Measurements from ENCODE around the gene PPIF.

PPIF gene

DNA sequence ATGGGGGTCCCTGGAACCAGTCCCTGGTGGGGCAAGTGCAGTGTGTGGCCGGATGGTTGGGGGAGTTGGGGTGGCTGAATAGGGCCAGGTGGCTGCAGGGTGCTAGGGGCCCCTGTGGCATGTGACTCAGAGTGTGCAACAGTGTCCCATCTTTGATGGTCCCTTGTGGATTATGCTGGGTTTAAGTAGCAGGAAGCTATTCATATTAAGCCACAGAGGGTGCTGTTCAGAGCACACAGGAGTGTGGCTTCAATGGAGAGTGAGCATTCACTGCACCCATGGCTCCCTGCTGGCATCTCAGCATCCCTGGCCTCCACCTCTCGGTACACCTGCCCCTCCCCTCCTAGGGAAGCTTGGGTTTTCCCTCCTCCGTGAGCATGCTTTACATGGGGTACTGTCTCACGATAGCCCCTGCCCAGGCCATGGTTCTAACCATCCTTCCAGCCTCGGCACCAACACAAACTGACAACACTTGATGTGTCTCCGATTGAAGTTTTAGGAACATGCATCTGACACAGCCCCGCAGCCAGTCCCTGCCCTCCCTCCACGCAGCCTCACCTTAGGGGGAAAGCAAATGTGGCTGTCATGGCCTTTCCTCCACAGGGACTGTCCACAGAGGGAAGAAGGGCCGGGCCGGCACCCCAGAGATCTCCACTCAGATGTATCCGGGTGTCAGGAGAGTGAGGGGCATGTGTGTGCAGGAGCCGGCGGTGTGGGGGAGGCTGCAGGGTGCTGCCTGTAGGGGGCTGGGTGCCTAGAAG, 30.4 kb upstream of the PPIF start:
- peaks cover 59% of the 10 kb centered on the region for H3K4me1 ChIP-seq (ENCODE audit: control insufficient read depth, insufficient read depth, low read length)
- no peak overlapping the region for H3K9ac ChIP-seq (ENCODE audit: low read length)
- H3K9me3 ChIP-seq (ENCODE audit: control insufficient read depth, low read length), result no peaks in the 10 kb centered on the region
- no peak overlapping the region for H3K4me3 ChIP-seq (ENCODE audit: low read length)
- H3K27me3 ChIP-seq (ENCODE audit: control insufficient read depth, insufficient read depth, low read length), result no peaks in the 10 kb centered on the region
- peaks cover 6% of the 10 kb centered on the region for H3K36me3 ChIP-seq (ENCODE audit: control insufficient read depth, insufficient read depth, low read length)

DNA sequence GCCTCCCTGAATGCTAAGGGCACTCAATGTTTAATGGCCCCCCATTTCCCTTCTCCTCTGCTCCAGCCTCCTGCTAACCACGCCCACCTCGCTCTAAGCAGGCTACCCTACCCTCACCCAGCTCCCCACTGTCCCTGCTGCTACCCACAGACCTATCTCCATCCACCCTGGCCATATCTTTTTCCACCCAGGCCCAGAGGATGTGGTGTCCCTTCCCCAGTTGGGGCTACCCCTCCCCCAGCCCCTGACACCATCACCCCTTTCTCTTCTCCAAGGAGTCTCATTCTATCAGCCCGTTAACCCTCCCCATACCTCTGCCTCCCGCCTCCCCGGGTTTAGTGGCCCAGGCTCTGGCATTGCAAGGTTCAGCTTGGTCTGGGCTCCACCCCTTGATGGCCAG, 28.9 kb upstream of the PPIF start:
- H3K9me3 ChIP-seq (ENCODE audit: control insufficient read depth, low read length), result no peaks in the 10 kb centered on the region
- H3K4me1 ChIP-seq (ENCODE audit: control insufficient read depth, insufficient read depth, low read length), result peaks cover 46% of the 10 kb centered on the region
- H3K36me3 ChIP-seq (ENCODE audit: control insufficient read depth, insufficient read depth, low read length), result peaks cover 6% of the 10 kb centered on the region
- no peaks in the 10 kb centered on the region for H3K27me3 ChIP-seq (ENCODE audit: control insufficient read depth, insufficient read depth, low read length)
- H3K9ac ChIP-seq (ENCODE audit: low read length), result no peak overlapping the region
- no peak overlapping the region for H3K4me3 ChIP-seq (ENCODE audit: low read length)

DNA sequence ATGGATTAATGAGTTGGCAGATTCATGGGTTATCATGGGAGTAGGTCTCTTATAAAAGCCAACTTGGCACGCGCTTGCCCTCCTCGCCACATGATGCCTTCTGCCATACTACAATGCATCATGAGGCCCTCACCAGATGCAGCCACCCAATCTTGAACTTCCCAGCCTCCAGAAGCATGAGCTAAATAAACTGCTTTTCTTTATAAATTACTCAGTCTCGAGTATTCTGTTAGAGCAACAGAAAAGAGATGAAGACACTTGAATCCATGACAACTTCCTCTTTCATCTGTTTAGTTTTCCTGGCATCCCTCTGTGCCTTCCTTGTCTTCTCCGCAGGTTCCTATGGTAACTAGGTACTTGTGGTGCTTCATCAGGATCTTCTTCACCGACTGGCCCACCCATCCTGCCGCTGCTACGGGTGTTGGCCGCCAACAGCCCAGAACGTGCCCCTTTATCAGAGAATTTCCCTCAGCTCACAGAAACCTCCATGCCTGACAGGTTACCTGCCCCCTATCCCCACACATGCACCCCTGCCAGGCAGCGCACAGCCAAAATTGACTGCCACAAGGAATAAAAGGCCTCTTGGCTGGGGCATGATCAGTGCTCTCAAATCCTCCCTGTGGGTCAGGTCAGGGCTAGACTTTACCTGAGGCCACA, 28.0 kb upstream of the PPIF start:
- H3K9me3 ChIP-seq (ENCODE audit: control insufficient read depth, low read length), result no peaks in the 10 kb centered on the region
- H3K27me3 ChIP-seq (ENCODE audit: control insufficient read depth, insufficient read depth, low read length), result no peaks in the 10 kb centered on the region
- H3K4me3 ChIP-seq (ENCODE audit: low read length), result no peak overlapping the region
- peaks cover 37% of the 10 kb centered on the region for H3K4me1 ChIP-seq (ENCODE audit: control insufficient read depth, insufficient read depth, low read length)
- no peaks in the 10 kb centered on the region for H3K36me3 ChIP-seq (ENCODE audit: control insufficient read depth, insufficient read depth, low read length)
- H3K9ac ChIP-seq (ENCODE audit: low read length), result no peak overlapping the region

DNA sequence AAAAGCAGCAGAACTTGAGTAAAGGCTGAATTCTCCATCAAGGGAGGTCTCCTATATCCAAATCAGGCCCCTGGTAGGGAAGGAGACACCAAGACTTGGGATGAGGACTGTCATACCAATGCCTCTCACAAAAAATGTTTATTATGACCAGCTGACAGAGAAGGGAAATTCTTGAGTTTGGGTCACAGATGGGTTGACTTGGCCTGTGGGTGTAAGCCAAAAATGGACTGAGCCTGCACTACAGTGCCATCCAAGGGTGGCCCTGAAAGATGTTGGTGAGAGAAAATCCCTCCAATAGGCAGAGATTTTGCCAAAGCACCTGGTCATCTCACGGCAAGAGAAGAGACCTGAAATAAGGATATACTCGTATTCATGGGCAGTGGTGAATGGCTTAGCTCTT, 27.0 kb upstream of the PPIF start:
- Histone ChIP-seq H3K36me3 (ENCODE audit: control insufficient read depth, insufficient read depth, low read length) (no peaks in the 10 kb centered on the region), H3K4me3 (ENCODE audit: low read length) (no peak overlapping the region), H3K4me1 (ENCODE audit: control insufficient read depth, insufficient read depth, low read length) (peaks cover 26% of the 10 kb centered on the region), H3K27me3 (ENCODE audit: control insufficient read depth, insufficient read depth, low read length) (no peaks in the 10 kb centered on the region), H3K9me3 (ENCODE audit: control insufficient read depth, low read length) (no peaks in the 10 kb centered on the region), H3K9ac (ENCODE audit: low read length) (no peak overlapping the region)

DNA sequence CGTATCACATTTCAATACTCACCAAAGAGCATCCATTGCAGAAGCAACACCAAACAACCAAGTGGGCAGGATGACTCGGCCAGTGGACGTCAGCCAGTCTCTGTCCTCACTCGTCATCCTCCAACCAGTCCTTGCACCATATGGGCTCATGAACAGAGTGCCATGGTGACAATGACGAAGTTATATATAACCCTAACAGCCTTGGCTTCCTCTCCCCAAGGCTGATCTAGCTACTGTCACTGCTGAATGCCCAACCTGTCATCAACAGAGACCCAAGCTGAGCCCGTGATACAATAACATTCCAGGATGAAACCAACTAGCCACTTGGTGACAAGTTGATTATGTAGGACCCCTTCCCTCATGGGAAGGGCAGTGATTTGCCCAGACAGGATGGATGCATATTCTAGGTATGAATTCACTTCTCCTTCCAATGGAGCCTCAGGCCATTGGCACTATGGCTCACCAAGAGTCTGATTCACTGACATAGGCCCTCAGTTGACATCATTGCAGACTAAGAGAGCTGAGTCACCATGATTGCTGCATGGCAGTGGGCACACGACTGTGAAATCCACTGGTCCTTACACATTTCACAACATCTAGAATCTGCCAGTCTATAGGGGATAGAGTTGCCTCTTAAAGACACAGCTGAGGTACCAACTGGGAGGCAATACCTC, 26.3 kb upstream of the PPIF start:
- H3K27me3 ChIP-seq (ENCODE audit: control insufficient read depth, insufficient read depth, low read length), result no peaks in the 10 kb centered on the region
- H3K4me1 ChIP-seq (ENCODE audit: control insufficient read depth, insufficient read depth, low read length), result peaks cover 23% of the 10 kb centered on the region
- H3K9me3 ChIP-seq (ENCODE audit: control insufficient read depth, low read length), result no peaks in the 10 kb centered on the region
- H3K4me3 ChIP-seq (ENCODE audit: low read length), result no peak overlapping the region
- H3K36me3 ChIP-seq (ENCODE audit: control insufficient read depth, insufficient read depth, low read length), result no peaks in the 10 kb centered on the region
- no peak overlapping the region for H3K9ac ChIP-seq (ENCODE audit: low read length)

DNA sequence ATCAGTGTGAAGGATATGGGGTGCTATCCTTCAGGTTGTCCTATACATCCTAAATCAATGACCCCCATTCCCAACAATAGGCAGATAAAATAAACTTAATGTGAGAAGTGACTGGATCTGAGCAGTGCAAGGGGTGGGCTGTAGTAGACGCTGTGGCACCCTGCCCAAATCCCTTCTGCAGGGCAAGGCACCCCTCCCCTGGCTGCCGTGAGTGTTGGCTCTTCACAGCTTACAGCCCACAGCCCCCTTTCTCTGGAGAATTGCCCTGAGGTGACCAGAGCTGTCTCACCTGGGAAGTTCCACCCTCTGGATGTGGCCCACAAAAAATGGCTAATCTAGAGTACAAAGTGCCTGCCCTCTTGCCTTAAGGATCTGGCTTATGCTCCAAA, 25.8 kb upstream of the PPIF start:
- Histone ChIP-seq H3K27me3 (ENCODE audit: control insufficient read depth, insufficient read depth, low read length) (no peaks in the 10 kb centered on the region), H3K4me1 (ENCODE audit: control insufficient read depth, insufficient read depth, low read length) (peaks cover 21% of the 10 kb centered on the region), H3K9me3 (ENCODE audit: control insufficient read depth, low read length) (no peaks in the 10 kb centered on the region), H3K9ac (ENCODE audit: low read length) (no peak overlapping the region), H3K36me3 (ENCODE audit: control insufficient read depth, insufficient read depth, low read length) (no peaks in the 10 kb centered on the region), H3K4me3 (ENCODE audit: low read length) (no peak overlapping the region)

DNA sequence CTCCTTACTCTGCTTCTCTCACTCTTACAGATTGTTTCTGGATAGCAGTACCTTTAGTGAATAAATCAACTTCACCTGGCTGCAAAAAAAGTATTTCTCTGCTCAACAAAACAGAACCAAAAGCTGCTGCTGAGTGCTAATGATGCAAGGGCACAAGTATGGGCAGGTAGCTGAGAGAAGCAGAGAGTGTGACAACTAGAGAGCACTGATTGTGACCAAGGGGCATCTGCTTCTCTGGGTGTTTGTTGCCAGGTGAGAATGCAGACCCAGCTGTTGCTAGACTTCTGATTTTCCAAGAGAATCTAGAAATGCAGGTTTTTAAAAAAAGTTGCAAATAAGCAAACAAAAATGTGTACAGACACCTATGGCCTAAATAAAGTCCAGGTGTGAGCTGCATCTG, 25.3 kb upstream of the PPIF start:
- H3K9ac ChIP-seq (ENCODE audit: low read length), result no peak overlapping the region
- peaks cover 16% of the 10 kb centered on the region for H3K4me1 ChIP-seq (ENCODE audit: control insufficient read depth, insufficient read depth, low read length)
- no peaks in the 10 kb centered on the region for H3K9me3 ChIP-seq (ENCODE audit: control insufficient read depth, low read length)
- no peaks in the 10 kb centered on the region for H3K36me3 ChIP-seq (ENCODE audit: control insufficient read depth, insufficient read depth, low read length)
- no peak overlapping the region for H3K4me3 ChIP-seq (ENCODE audit: low read length)
- H3K27me3 ChIP-seq (ENCODE audit: control insufficient read depth, insufficient read depth, low read length), result no peaks in the 10 kb centered on the region

DNA sequence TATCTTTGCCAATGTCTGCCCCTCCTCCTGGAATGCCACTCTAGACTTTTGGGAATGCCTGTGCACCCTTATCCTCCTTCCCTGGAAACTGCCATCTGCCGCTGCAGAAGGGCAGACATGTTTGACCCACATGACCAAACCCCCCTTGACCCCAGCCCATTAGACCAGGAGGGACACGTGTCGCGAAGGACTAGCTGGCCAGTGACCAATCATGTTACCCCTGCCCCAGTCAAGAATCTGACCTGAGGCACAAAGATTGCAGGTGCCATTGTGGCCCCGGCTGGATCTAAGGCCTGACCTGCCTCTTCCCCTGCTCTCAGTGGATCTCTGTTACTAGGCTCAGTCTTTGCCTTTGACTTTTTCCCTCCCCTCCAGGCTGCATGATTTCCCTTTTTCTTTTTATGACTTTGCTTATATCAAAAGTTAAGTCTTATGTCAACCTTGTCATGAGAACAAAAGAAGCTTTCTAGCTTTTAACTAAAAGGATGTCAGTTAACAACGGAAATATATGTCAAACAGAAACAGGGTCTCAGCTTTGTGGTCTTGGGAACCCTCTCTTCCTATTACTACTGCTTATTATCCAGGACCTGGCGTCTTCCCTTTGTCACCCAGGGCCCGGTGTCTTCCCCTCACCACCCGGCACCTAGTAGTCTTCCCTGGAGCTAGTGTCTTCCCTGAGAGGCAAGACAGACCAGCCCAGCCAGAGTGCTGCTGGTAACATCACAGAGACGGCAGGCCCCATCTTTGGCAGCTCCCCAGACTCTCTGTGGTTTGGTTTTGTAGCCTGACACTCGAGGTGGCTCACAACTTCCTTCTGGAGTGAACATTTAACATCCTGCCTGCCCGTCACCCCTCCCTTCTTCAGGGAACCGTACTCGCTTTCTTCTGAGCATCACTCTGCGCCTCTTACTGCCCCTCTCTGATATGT, 24.4 kb upstream of the PPIF start:
- H3K36me3 ChIP-seq (ENCODE audit: control insufficient read depth, insufficient read depth, low read length), result no peaks in the 10 kb centered on the region
- H3K27me3 ChIP-seq (ENCODE audit: control insufficient read depth, insufficient read depth, low read length), result no peaks in the 10 kb centered on the region
- H3K9me3 ChIP-seq (ENCODE audit: control insufficient read depth, low read length), result no peaks in the 10 kb centered on the region
- H3K4me1 ChIP-seq (ENCODE audit: control insufficient read depth, insufficient read depth, low read length), result peaks cover 7% of the 10 kb centered on the region
- no peak overlapping the region for H3K9ac ChIP-seq (ENCODE audit: low read length)
- no peak overlapping the region for H3K4me3 ChIP-seq (ENCODE audit: low read length)

DNA sequence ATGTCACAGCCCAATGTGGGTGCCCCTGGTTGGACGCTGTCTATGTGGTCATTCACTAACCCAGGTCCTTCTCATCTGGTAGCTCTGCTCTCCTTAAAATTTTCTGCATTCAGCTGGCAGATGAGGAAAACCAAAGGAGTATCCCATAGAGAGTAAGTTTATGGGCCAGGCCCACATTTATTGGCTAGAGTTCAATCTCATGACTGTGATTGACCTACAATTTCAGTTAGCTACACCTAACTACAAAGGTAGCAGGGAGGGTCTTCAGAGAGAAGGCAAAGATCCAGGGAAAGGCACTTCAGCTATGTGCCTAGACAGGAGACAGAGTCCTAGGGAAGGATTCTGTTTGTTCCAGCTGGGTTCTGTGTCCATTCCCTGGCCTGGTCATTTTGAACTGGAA, 23.7 kb upstream of the PPIF start:
- Histone ChIP-seq H3K27me3 (ENCODE audit: control insufficient read depth, insufficient read depth, low read length) (no peaks in the 10 kb centered on the region), H3K9me3 (ENCODE audit: control insufficient read depth, low read length) (no peaks in the 10 kb centered on the region), H3K4me1 (ENCODE audit: control insufficient read depth, insufficient read depth, low read length) (peaks cover 4% of the 10 kb centered on the region), H3K9ac (ENCODE audit: low read length) (no peak overlapping the region), H3K4me3 (ENCODE audit: low read length) (no peak overlapping the region), H3K36me3 (ENCODE audit: control insufficient read depth, insufficient read depth, low read length) (no peaks in the 10 kb centered on the region)

DNA sequence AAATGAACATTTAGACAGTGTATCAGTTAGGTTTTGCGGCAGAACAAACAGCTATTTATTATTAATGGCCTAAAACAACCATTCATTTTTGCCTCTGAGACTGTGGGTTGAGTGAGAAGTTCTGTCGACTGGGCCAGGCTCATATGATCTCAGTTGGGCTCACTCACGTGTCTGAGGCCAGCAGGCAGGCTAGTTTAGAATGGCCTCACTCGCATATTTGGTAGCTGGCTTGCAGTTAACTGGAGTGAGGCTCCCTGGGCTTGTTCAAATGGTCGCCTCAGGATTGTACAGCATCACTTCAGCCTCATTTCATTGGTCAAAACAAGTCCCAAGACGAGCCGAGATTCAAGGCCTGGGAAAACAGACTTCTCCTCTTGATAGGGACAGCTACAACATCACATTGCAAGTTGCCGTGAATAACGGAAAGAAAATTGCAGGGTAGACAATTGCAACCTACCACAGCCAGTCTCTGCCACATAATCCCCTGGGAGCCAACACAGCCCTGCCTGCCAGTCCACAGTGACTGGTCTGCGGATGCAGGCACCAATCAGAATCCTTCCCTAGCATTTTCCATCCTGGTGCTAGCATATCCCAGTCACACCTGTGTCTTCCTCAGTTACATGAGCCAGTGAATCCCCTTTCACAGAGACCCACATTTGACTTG, 23.1 kb upstream of the PPIF start:
- no peaks in the 10 kb centered on the region for H3K36me3 ChIP-seq (ENCODE audit: control insufficient read depth, insufficient read depth, low read length)
- H3K9ac ChIP-seq (ENCODE audit: low read length), result no peak overlapping the region
- H3K9me3 ChIP-seq (ENCODE audit: control insufficient read depth, low read length), result no peaks in the 10 kb centered on the region
- H3K27me3 ChIP-seq (ENCODE audit: control insufficient read depth, insufficient read depth, low read length), result no peaks in the 10 kb centered on the region
- H3K4me1 ChIP-seq (ENCODE audit: control insufficient read depth, insufficient read depth, low read length), result peaks cover 10% of the 10 kb centered on the region
- H3K4me3 ChIP-seq (ENCODE audit: low read length), result no peak overlapping the region

DNA sequence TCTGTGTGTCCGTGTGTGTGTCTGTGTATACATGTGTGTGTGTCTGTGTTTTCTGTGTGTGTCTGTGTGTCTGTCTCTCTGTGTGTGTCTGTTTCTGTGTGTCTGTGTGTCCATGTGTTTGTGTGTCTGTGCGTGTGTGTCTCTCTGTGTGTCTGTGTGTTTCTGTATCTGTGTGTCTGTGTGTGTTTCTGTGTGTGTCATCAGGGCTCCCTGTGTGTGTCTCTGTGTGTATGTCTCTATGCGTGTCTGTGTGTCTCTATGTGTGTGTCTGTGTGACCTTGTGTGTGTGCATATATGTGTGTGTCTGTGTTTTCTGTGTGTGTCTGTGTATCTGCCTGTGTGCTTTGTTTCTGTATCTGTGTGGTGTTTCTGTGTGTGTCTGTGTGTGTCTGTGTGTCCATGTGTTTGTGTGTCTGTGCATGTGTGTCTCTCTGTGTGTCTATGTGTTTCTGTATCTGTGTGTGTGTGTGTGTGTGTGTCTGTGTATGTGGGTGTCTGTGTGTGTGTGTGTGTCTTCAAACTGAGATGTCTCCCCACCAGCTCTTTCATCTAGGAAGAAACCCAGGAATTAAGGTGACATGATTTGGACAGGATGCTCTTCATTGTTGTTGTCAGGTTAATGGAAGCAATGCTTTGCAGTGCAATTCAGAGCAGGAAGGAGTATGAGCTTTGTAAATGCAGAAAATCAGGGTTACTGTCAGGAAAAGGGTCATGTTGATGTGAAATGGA, 20.7 kb upstream of the PPIF start:
- Histone ChIP-seq H3K9me3 (ENCODE audit: control insufficient read depth, low read length) (no peaks in the 10 kb centered on the region), H3K36me3 (ENCODE audit: control insufficient read depth, insufficient read depth, low read length) (no peaks in the 10 kb centered on the region), H3K27me3 (ENCODE audit: control insufficient read depth, insufficient read depth, low read length) (no peaks in the 10 kb centered on the region), H3K4me3 (ENCODE audit: low read length) (no peak overlapping the region), H3K9ac (ENCODE audit: low read length) (no peak overlapping the region), H3K4me1 (ENCODE audit: control insufficient read depth, insufficient read depth, low read length) (peaks cover 13% of the 10 kb centered on the region)

Measured in mucosa of stomach (tissue), 1 donor.